GM21786 (cell line): ENCODE measurements around the gene NOXO1.
"Not testable (repeated sequence)": the region's sequence is repeated elsewhere in the genome, so short reads cannot be mapped to it uniquely, and the experiment has no call there.

Experiments used
- ATAC-seq: cut with Tn5 transposase; IDR thresholded peaks from one replicate; pipeline ENCODE4 v1.9.1; 2021; ENCODE audit not compliant: unreplicated experiment

The NOXO1 gene

DNA sequence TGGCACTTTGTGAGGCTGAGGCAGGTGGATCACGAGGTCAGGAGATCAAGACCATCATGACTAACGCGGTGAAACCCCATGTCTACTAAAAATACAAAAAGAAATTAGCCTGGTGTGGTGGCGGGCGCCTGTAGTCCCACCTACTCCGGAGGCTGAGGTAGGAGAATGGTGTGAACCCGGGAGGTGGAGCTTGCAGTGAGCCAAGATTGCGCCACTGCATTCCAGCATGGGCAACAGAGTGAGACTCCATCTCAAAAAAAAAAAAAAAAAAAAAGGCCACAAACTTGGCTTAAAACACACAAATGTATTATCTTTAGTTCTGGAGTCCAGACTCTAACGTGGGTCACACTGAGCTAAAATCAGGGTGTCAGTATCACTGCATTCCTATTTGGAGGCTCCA, 30.5 kb upstream of the NOXO1 start:
- not testable (repeated sequence) for ATAC-seq

DNA sequence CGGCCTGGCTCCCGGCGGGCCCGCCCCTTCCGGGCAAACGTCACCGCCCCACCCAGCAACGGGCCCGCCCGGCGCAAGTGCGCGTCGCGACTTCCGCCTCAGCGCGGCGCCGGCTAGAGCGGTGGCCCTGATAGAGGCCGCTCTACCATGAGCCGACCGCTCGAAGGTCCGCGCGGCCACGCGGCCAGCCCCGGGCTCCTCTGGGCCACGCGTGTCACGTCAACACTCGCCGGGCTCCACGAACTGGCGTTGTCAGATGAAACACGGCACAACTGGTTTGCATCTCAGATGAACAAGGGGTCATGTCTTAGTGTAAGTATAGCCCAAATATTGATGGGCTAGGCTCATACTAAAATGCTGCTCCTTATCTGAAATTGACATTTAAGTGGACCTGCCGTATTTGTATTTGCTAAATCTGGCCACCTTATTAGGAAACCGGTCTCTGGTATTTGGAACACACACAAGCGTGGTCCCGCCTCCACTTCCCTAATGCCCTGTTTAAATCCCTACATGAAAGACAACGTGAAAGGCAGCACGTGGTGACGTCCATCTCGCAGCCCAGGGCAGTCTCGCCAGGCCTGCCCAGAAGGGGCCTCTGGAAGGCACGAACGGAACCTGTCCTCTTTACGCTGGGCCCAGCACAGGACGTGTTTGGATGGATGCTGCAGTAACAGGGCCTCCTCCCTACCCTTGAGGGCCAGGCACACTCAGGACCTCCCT, 28.7 kb upstream of the NOXO1 start, which contains the start of gene ZNF598:
Gene ZNF598, minus strand, starts transcription at position 31 of the 720 bp plus-strand sequence.
- ATAC-seq: peak; percentile 81

DNA sequence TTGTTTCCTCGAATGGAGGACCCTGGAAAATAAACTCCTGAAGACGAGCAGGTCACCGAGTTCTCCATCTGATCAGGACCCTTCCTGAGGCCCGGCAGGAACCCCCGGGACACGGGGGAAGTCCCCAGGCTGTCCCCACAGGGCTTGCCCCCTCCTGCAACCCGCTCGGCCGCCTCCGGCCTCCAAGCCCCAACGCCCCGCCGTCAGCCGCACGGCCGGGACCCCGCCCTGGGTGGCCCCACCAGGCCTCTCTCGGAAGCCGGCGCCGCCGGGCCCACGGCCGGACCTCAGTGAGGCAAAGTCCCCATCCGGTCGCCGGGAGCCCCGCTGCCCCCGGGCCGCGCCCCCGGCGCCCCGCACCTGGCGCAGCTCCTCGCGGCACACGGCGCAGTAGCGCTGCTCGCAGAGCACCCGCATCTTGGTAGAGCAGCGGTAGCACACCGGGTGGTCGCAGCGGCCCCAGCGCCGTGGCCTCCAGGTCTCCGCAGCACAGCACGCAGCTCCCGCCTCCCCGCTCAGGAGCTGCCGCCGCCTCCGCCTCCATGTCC, 28.0 kb upstream of the NOXO1 start:
- ATAC-seq: peak; percentile 19

DNA sequence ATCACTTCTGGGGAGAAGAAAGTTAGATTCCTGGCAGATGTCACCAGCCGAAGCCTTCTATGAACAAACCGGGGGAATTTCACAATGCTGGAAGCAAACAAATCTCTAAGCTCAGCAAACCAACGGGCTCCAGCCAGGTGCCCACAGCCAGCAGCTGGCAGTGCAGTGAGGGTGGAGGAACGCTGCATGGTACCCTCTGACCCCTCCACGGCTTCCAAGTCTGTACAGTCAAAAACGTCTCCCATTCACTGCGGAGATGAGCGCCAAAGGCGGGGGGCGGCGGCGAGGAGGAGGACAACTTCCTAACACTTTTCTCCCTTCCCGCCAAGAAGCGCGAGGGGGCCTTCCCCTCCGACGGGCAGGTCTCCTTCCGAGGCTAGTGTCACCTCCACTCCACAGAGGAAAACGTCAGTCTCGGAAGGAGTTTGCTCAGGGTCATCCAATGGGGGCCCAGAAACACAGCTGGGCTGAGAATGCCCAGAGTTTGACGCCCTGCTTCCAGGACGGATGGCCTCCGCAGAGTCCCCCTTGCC, 27.4 kb upstream of the NOXO1 start:
- ATAC-seq: no peak

DNA sequence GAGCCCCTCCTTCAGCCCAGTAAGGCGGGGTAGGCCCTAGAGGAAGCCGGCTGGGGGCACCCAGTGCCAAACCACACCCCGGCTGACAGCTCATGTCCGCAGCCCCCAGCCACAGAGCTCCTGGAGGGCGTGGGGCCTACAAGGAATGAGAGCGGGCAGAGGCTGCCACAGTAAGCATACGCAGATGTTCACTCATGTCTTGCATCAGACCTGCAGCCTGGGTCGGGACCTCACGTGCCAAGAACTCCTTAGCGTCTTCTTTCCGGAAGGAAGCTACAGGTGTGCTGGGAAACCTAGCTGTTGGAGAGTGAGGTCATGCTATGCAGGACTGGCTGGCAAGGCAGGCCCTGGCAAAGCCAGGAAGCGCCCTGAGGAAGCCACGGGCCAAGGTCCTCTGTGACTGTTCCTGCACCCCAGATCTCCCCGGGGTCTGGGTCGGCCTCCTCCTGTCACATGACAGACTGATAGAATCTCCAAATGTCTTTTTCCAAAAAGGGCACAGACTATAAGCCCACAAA, 26.8 kb upstream of the NOXO1 start:
- ATAC-seq: no peak

DNA sequence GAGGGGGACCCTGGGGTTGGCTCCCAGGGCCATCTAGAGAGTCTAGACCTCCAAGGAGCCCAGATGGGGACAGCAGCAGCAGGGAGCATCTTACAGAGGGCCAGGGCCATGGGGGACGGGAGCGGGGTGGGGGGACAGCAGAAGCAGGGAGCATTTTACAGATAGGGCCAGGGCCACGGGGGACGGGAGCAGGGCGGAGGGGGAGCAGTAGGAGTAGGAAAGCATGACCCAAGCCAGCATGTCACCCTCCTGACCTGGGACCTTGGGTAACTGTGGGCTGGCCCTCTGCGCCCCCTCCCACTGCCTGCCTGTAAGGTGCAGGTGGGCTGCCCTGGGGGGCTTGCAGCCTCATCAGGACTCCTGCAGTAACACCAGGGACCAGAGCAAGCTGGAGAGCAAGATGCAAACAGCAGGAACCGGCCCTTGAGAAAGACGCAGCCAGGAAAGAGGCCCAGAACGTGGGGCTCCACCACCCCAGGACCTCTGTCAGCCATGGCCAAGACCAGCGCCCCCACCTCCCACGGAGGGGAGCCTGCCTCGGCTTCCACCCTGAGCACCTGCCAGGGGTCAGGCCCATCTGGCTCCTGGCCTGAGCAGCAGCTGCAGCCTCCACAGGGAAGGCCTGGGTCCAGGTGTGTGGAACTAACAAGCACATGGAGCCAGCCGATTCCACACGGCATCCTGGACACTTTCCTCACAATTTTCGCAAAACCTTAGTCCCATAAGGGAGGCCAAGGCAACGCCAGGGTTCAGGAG, 26.0 kb upstream of the NOXO1 start:
- no peak for ATAC-seq

DNA sequence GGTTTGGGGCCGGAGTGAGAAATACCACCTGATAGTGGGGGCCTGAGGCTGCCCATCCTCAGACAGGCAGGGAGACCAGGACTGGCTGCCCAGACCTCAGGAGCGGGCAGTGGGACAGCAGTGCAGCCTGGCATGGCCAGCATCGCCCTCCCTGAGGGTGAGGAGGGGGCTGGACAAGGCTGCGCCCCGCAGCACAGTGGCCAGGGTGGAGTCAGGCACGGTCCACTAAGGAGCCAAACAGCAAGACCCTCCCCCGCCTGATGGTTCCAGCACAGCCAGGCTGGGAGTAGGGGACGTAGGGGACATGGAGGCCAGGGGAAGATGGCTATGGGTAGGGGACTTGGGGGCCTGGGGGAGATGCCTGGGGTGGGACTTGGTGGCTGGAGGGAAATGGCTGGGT, 25.0 kb upstream of the NOXO1 start:
- no peak for ATAC-seq

DNA sequence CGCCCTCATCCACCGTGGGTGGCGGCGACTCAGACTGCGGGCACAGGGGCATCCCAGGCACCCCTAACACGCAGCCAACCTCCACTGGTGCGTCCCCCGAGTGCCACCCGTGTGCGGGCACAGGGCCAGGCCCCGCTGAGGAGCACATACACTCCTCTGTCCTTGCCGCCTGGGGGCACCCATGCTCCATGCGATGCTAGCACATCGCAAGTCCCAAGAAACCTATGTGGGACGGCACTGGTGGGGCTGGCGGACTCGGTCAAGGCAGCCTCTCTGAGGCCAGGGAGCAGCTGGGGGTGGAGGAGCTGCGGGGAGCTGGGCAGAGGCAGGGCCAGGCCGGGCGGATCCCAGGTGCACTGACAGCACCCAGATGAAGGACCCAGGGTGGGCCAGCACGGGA, 24.4 kb upstream of the NOXO1 start:
- no peak for ATAC-seq

DNA sequence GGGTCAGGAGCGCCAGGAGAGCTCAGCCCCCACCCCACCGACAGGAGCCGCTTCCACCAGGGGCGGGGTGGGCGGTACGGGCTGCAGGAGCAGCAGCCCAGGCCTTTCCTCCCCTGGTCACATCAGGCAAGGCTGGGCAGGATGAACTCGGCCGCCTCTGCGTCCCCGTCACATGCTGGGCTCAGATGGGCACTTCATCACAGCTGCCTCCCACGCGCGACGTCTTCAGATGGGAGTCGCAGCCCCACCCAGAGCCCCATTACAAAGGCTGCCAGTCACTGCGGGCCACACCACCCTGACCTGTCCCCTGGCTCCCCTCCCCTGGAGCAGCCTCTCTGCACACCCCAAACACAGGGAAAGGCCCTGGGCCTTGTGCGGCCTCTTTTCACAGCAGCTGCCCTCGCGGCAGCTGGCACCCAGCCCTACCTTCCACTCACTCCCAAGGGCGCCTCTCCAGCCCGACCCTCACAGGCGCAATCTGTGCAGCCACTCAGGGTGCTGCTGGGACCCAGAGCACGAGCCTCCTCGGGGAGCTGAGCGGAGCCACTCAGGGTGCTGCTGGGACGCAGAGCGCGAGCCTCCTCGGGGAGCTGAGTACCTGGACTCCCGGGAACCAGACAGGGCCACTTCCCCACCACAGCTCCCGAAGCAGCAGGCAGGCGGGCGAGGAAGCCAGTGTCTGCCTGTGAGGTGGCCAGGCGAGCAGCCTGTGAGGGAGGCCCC, 23.7 kb upstream of the NOXO1 start:
- ATAC-seq: no peak

DNA sequence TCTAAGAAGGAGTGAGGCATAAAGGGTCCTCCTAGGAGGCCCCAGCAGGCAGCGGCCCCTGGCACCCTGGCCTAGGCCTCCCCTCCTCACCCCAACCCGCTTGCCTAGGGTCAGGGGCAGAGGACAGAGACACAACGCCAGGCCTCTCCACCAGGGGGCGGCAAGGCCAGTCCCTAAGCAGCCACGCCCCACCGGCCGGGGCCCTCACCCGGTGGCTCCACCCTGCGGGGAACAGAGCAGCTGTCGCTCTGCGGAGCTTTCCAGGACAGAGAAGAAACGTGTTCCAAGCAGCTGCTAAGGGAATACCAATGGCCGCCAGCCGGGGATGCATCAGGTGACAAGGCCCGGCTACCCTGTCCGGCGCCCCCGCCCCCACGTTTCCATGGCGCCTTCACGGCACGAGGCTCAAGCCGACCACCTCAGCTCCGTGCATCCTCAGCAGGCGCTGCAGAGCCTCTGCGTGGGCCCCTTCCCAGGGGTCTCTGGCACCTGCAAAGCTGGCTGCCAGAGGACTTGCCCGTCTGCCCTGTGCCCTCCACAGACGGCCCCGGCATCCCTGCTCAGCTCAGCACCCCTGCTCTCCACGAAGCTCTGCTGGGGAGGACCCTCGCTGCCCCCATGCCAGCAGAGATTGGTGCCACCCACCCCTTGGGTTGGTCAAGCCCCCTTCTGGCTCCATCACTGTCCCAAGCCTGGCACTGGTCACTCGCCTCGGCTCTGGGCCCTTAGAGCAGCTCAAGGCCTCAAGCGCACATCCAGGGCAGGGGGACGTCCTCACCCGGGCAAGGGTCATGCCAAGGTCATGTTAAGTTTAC, 22.8 kb upstream of the NOXO1 start:
- peak; percentile 71 for ATAC-seq

DNA sequence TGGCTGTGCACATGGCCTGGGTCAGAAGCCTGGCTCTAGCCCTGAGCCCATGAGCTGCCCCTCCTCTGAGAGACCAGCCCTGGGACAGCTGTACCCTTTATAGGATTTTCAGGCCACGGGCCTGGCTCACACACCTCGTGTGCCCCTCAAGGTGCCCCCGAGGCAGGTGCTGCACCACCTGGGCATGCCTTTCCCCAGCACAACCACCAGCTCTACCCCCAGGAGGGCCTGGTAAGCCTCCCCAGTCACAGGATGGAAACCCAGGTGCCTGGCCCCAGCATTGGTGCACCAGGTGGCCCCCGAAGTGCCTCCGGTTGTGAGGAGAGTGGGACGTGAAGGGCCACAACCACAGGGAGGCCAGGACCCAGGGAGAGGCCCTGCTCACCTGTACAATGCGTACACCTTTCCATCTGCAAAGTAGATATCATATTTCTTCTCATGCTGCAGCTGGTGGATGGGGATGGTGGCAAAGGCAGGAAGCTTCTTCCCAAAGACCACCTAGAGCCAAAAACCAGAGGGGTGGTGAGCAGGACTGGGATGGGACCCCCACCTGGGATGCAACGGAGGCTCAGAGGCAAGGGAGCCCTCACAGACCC, 22.1 kb upstream of the NOXO1 start:
- ATAC-seq: no peak

DNA sequence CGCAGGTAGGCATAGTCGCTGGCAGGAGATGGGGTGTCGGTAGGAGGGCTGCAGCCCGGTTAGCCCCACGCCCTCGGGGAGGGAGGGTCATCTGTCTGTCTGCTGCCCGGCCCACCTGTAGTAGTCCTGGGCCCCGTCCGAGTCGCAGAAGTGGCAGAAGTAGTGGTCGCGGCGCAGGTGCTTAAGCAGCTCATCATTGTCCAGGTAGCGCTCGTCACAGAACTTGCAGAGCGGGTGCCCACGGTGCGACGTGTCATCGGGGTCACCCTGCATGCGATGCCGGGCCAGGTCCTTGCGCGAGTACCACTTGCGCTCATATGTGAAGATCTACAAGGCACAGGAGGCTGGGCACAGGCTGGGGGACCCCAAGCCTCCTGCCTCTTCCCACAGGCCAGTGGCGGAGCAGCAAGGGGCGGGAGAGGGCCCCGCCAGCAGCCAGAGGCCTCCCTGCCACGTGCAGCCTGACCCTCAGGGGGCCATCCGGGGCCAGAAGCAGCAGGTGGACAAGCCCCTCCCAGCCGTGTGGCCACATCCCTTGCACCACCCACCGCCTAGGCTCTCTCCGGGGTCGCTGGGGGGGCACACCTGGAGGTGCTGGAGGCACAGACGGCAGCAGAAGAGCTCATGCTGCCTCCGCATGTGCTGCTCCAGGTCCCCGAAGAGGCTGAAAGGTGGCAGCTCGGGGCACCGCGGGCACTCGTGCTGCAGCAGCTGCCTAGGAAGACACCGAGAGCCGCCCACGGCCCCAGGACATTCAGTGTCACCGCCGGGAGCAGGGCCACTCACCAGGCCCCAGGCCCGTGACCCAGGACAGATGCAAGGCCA, 21.3 kb upstream of the NOXO1 start:
- ATAC-seq: no peak

DNA sequence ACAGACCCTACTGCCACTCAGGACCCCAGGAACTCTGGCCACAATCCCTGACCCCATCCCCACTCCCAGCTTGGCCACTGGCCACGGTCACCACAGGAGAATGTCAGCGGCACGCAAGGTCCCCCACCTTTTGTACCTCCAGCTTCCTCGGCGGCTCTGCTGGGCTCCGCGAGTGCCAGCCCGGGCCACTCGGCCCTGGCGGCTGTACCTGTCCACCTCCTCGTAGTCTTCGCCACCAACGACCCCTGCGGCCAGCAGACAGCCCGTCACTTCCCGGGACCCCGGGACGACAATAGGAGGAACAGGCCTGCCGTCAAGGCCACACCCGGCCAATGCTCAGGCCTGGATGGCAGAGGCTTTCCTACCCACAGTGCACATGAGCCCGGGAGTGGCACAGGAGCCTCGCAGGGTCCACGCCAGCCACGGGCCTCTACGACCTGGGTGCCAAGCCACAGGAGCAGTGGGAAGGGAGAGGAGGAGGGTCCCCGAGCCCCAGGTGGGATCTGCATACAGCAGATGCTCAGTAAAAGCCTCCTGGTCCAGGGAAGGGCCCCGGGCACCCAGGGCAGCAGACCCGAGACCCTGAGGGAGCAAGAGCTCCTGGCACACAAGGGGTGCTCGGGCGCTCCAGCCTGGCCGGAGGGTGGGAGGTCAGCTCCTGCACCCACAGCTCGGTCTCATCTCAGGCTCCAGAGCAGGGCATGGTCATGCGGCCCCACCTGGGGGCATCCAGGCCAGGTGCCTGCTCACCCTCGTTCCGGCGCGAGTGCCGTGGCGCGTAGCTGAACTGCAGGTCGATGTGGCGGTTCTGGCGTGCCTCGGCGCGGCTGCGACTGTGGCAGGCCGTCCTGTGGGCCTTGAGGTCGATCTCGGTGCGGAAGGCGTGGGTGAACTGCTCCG, 20.4 kb upstream of the NOXO1 start:
- no peak for ATAC-seq

DNA sequence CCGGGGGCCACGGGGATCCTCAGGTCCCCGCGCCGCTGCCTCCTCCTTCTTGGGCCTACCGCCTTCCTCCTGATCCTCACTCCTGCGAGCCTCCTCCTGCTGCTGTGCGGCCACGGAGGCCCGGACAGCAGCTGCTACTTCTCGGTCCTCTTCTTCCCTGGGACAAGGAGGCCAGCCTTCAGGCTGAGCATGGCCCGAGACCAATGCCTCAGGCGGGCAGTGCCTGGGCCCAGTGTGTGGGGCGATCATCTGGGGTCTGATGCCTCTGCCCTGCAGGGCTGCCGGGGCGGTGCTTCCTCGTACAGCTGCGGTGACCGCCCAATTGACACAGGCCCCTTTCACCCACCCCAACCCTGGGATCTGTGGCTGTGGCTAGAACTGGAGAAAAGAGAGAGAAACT, 19.8 kb upstream of the NOXO1 start:
- no peak for ATAC-seq

DNA sequence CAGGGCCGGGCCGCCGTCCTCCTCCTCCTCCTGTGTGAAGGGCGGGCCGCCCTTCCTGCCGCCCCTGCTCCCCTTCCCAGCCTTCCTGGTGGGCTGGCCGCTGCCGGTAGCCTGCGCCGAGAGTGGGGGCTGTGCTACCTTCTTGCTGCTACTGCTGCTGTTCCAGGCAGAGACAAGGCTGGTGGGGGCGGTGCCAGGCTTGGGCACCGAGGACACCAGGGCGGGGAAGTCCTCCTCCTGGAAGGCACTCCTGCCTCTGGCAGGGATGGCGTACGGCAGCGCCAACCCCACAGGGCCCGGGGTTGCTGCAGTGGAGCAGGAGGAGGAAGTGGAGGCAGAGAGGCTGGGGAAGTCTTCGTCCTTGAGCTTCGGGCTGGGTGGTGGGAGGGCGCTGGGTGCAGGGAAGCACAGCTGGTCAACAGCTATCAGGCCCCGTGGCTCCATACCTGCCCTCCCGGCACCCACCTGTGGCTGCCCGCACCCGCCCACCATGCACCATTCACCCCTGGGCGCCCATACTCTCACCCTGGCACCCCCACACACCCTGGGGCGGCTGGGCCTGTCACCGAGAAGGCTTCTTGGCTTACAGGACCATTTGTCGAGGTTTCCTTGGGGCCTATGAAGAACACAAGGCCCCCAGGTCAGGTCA, 18.7 kb upstream of the NOXO1 start:
- ATAC-seq: no peak

DNA sequence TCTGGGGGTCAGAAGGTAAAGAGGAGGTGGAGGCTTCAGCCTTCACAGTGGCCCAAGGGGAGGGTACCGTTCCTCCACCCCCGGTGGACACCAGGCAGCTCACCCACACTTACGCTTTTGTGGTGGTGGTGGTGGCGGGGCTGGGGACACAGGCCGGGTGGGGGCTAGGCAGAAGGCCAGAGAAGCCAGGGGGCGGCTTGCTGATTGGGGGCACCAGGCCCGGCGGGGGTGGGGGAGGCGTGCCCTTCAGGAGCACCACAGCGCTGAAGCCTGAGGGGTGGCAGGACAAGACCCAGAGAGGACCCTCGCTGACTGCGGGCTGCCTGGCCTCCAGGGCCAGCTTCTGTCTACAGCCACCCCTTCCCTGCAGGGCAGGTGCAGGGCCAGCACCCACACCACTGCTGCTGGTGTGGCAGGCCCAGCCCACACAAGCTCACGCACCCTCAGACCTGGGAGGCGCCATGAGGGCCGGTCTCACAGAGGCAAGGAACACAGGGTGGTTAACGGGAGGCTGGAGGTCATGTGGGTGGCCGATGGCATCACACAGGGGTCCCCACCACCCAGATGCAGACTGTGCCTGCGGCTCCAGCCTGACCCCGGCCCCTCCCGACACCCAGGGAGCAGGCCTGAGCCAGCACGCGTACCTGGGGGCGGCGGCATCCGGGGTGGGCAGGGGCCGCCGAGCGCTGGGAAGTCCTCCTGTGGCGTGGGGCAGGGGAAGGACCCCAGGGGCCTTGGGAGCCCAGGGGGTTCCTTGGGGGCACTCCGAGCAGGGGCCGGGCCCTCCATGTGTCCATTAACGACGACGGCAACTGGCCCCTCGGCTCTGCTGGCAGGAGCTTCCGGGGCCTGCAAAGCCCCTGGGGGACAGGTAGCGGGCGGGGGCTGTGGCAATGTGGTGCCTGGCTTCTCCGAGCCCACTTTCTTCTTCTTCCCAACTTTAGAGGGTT, 17.9 kb upstream of the NOXO1 start:
- ATAC-seq: no peak
